NT2/D1 (cell line): ENCODE results near the gene ATAD2B.

Experiments used
- DNase-seq: peaks from one replicate; pipeline ENCODE4 v3.0.0-alpha.2; 2011; ENCODE audit warnings: low read depth, low spot score
- H3K27me3 ChIP-seq: 2 replicates; pipeline ENCODE4 v1.6.0; 2011; ENCODE audit warnings: mild to moderate bottlenecking; ENCODE audit not compliant: insufficient read length, insufficient read depth
- H3K36me3 ChIP-seq: 2 replicates; pipeline ENCODE4 v1.6.1; 2011; ENCODE audit warnings: mild to moderate bottlenecking, low read length, mixed read lengths; ENCODE audit not compliant: insufficient read depth, insufficient read length
- H3K4me1 ChIP-seq: 2 replicates; pipeline ENCODE4 v1.5.1; 2011; ENCODE audit not compliant: insufficient read depth, insufficient read length
- H3K4me3 ChIP-seq: 2 replicates; pipeline ENCODE4 v1.5.1; 2011; ENCODE audit warnings: low read depth; ENCODE audit not compliant: insufficient read length
- H3K9ac ChIP-seq: 2 replicates; pipeline ENCODE4 v1.6.0; 2011; ENCODE audit warnings: low read depth; ENCODE audit not compliant: insufficient read length
- H3K9me3 ChIP-seq: 2 replicates; pipeline ENCODE4 v1.5.1; 2011; ENCODE audit warnings: mild to moderate bottlenecking, low read length; ENCODE audit not compliant: insufficient read depth
- SUZ12 ChIP-seq: IDR thresholded peaks from 2 replicates; pipeline ENCODE4 v1.6.1; 2011; ENCODE audit not compliant: insufficient read length, insufficient read depth; ENCODE audit errors: extremely low read depth
- YY1 ChIP-seq: IDR thresholded peaks from 2 replicates; pipeline ENCODE4 v1.6.1; 2011; ENCODE audit not compliant: insufficient read length, insufficient read depth
- ZNF274 ChIP-seq: IDR thresholded peaks from 2 replicates; pipeline ENCODE4 v1.6.1; 2011; ENCODE audit warnings: mild to moderate bottlenecking, low read depth, low read length

ATAD2B gene

DNA sequence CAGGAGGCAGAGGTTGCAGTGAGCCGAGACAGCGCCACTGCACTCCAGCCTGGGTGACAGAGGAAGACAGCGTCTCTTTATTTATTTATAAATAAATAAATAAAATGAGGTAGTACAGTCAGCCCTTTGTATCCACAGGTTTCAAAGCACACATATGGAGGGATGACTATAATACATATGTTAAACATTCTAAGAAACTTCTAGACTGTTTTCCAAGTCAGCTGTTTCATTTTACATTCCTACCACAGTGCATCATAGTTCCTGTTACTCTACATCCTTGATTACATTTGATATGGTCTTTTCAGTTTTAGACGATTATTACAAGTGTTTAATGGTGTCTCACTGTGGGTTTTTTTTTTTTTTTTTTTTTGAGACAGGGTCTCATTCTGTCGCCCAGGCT is 157.6 kb downstream of the ATAD2B start:
- no peak for TF ChIP-seq SUZ12
- TF ChIP-seq YY1: no peak
- TF ChIP-seq ZNF274: no peak
- no peaks in the 10 kb centered on the region for H3K27me3 ChIP-seq
- no peak overlapping the region for H3K9ac ChIP-seq
- no peaks in the 10 kb centered on the region for H3K9me3 ChIP-seq
- no peaks in the 10 kb centered on the region for H3K4me1 ChIP-seq
- H3K36me3 ChIP-seq: peaks cover 7% of the 10 kb centered on the region
- DNase-seq: no peak
- H3K4me3 ChIP-seq: no peak overlapping the region

GRCh38 chr2:23767876-23768621 is 158.9 kb downstream of the ATAD2B start:
- no peak for TF ChIP-seq YY1
- TF ChIP-seq SUZ12: no peak
- TF ChIP-seq ZNF274: no peak

DNA sequence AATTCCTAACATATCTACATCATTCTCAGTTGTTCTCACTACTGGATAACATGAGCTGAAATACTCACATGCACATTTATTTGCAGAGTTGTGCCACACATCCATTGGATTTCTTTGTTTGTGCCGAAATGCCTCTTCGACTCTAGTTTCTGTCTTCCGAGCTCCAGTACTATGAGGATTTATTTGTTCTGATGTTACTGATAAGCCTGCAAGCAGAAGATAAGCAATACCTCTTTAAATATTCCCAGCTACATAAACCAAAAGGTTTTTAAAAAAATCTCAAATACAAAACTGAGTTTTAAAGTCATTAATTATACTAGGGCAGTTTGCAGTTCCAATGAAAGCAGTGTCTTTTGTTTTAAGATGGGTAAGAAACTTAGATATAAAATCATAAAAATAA is 164.8 kb downstream of the ATAD2B start:
- Histone ChIP-seq H3K9me3 (no peaks in the 10 kb centered on the region), H3K4me3 (no peak overlapping the region), H3K9ac (no peak overlapping the region), H3K36me3 (peaks cover 2% of the 10 kb centered on the region), H3K4me1 (no peaks in the 10 kb centered on the region), H3K27me3 (no peaks in the 10 kb centered on the region)
- TF ChIP-seq YY1 (no peak), ZNF274 (no peak)
- no peak for DNase-seq

More at GRCh38 chr2:23767876-23768621, 158.9 kb downstream of the ATAD2B start:
- no peak for DNase-seq
- Histone ChIP-seq H3K36me3 (peaks cover 7% of the 10 kb centered on the region), H3K4me1 (no peaks in the 10 kb centered on the region), H3K27me3 (no peaks in the 10 kb centered on the region), H3K9me3 (no peaks in the 10 kb centered on the region), H3K9ac (no peak overlapping the region), H3K4me3 (no peak overlapping the region)

DNA sequence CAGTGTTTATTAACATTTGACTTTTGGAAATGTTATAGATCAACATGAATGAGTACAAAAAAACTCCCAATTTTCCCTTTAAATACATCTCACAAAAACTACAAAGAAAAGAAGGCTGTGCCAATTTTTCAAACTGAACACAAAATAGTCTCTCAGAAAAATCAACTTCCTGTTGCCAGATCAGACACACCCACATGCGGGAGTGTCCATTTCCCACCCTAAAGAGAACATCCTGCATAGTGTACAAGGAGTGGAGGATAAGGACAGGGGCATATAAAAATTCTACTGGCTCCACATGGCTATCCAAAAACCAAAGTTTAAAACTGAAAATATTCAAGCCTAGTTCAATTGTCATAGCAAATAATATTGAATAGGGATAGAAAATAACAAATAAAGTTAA is 165.3 kb downstream of the ATAD2B start:
- no peaks in the 10 kb centered on the region for H3K4me1 ChIP-seq
- no peak overlapping the region for H3K9ac ChIP-seq
- no peaks in the 10 kb centered on the region for H3K9me3 ChIP-seq
- H3K27me3 ChIP-seq: no peaks in the 10 kb centered on the region
- no peak for DNase-seq
- H3K4me3 ChIP-seq: no peak overlapping the region
- peaks cover 6% of the 10 kb centered on the region for H3K36me3 ChIP-seq
- no peak for TF ChIP-seq YY1
- TF ChIP-seq SUZ12: no peak
- no peak for TF ChIP-seq ZNF274

DNA sequence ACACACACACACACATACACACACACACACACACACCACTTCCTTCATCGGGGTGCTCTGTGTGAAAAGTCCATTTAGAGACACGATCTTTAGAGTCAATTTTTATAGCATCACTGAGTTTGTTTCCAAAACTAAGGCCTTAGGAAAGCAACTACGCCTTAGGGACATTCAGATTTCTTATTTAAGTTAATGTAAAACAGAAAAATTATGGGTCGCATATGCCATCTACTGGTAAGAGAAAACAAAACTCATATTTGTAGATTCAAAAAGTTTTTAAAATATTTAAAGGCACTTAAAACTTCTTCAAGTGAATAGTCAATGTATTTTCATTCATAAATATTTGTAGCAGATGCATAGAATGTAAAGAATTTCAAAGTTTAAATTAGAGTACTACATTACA is 166.2 kb downstream of the ATAD2B start:
- H3K4me1 ChIP-seq: no peaks in the 10 kb centered on the region
- no peak overlapping the region for H3K9ac ChIP-seq
- peaks cover 6% of the 10 kb centered on the region for H3K36me3 ChIP-seq
- no peaks in the 10 kb centered on the region for H3K9me3 ChIP-seq
- no peak for DNase-seq
- no peaks in the 10 kb centered on the region for H3K27me3 ChIP-seq
- H3K4me3 ChIP-seq: no peak overlapping the region
- TF ChIP-seq ZNF274 (no peak), YY1 (no peak), SUZ12 (no peak)

- H3K27me3 ChIP-seq: no peaks in the 10 kb centered on the region
- no peak for TF ChIP-seq YY1
- TF ChIP-seq ZNF274: no peak
- TF ChIP-seq SUZ12: no peak
- no peaks in the 10 kb centered on the region for H3K9me3 ChIP-seq
- H3K4me1 ChIP-seq: no peaks in the 10 kb centered on the region
- no peak overlapping the region for H3K4me3 ChIP-seq
- H3K36me3 ChIP-seq: peaks cover 13% of the 10 kb centered on the region
- no peak overlapping the region for H3K9ac ChIP-seq
- DNase-seq: no peak
These were observed 169.1 kb downstream of the ATAD2B start for GRCh38 chr2:23757686-23758433.

DNA sequence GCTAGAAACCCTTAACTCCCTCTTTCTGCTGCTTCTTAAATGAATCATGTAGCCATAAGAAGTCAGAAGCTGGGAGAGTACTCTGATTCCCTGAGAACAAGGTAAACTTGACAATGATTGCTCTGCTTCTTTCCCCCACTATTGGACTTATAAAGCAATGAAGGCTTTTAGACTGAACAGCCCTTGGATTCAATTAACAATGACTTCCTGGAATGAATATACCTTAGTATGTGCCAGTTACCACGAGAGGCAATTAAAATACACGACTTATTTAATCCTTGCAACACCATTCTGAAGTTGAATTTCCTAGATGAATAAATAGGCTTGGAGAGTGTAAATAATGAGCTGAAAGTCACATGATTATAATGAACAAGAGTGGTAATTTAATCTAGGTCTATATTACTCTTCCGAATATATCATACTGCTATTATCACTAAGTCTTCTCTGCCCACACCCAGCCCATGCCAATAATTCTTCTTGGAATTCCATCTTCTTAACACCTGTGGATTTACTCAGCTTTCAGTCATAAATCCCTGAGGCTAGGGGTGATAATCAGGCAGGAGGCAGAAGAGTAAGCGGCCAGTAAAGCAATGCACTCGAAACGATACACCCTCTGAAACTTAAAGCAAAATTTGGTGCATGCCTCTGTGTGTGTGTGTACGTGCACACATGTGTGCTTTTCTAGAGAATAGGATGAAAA is 170.2 kb downstream of the ATAD2B start:
- no peaks in the 10 kb centered on the region for H3K9me3 ChIP-seq
- no peak overlapping the region for H3K4me3 ChIP-seq
- H3K27me3 ChIP-seq: no peaks in the 10 kb centered on the region
- TF ChIP-seq YY1 (no peak), SUZ12 (no peak), ZNF274 (no peak)
- no peak overlapping the region for H3K9ac ChIP-seq
- no peak for DNase-seq
- peaks cover 13% of the 10 kb centered on the region for H3K36me3 ChIP-seq
- H3K4me1 ChIP-seq: no peaks in the 10 kb centered on the region
